Nephron (organoid): ENCODE data around the gene KIF11.
"Not testable (repeated sequence)": the region's sequence is repeated elsewhere in the genome, so short reads cannot be mapped to it uniquely, and the experiment has no call there.

Source experiments
- H3K27ac Mint-ChIP-seq, 3 experiments: 2 replicates each; pipeline ENCODE4 v1.8.0; 2020; ENCODE audit warnings: mixed read lengths in 3 of 3, mild to moderate bottlenecking in 2 of 3, moderate library complexity in 1 of 3
- H3K27me3 Mint-ChIP-seq: 2 replicates; pipeline ENCODE4 v1.8.0; 2021; ENCODE audit warnings: low read depth, mild to moderate bottlenecking, moderate library complexity, mixed read lengths
- H3K36me3 Mint-ChIP-seq: 2 replicates; pipeline ENCODE4 v1.8.0; 2020; ENCODE audit warnings: low read depth, mixed read lengths
- H3K4me1 Mint-ChIP-seq: 2 replicates; pipeline ENCODE4 v1.8.0; 2020; ENCODE audit warnings: mixed read lengths
- H3K4me3 Mint-ChIP-seq, 3 experiments: 2 replicates each; pipeline ENCODE4 v1.8.0; 2020; ENCODE audit warnings: mild to moderate bottlenecking in 3 of 3, mixed read lengths in 3 of 3, moderate library complexity in 2 of 3
- H3K9me3 Mint-ChIP-seq: 2 replicates; pipeline ENCODE4 v1.8.0; 2020; ENCODE audit warnings: mixed read lengths
- TF ChIP-seq, protein P1 (sequence below), 3 experiments: fragments of 200-600 bp; sonication (generic); IDR thresholded peaks; one replicate each; pipeline ENCODE4 v1.5.0; 2021; ENCODE audit warnings: antibody characterized with exemption in 3 of 3; ENCODE audit not compliant: unreplicated experiment in 3 of 3

Gene KIF11

GRCh38 chr10:92638037-92638436, 45.1 kb downstream of the KIF11 start:
- Mint-ChIP-seq H3K4me1 (no peaks in the 10 kb centered on the region), H3K27me3 (no peaks in the 10 kb centered on the region), H3K4me3 (no peak overlapping the region), H3K9me3 (no peaks in the 10 kb centered on the region), H3K27ac (no peak overlapping the region), H3K36me3 (peaks cover 58% of the 10 kb centered on the region)
- TF ChIP-seq, protein P1, sequence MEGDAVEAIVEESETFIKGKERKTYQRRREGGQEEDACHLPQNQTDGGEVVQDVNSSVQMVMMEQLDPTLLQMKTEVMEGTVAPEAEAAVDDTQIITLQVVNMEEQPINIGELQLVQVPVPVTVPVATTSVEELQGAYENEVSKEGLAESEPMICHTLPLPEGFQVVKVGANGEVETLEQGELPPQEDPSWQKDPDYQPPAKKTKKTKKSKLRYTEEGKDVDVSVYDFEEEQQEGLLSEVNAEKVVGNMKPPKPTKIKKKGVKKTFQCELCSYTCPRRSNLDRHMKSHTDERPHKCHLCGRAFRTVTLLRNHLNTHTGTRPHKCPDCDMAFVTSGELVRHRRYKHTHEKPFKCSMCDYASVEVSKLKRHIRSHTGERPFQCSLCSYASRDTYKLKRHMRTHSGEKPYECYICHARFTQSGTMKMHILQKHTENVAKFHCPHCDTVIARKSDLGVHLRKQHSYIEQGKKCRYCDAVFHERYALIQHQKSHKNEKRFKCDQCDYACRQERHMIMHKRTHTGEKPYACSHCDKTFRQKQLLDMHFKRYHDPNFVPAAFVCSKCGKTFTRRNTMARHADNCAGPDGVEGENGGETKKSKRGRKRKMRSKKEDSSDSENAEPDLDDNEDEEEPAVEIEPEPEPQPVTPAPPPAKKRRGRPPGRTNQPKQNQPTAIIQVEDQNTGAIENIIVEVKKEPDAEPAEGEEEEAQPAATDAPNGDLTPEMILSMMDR (IDR thresholded peaks at IDR 0.05; ENCODE audit: unreplicated experiment in 3 of 3) = no peak

DNA sequence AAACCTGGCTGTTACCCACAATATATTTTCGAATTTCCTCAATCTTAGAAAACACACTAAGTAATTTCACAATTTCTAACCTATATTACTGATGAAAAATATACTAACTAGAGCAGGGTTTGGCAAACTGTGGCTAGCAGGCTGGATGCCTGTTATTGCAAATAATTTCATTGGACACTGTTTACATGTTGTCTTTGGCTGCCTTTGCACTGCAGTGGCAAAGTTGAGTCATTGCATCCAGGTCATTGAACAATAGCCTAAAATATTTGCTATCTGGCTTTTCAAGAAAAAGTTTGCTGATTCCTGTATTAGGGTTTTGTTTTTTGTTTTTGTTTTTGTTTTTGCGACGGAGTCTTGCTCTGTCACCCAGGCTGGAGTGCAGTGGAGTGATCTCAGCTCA, 47.2 kb downstream of the KIF11 start:
- Mint-ChIP-seq H3K4me3 (no peak overlapping the region), H3K27ac (no peak overlapping the region), H3K36me3 (peaks cover 61% of the 10 kb centered on the region), H3K9me3 (no peaks in the 10 kb centered on the region), H3K4me1 (no peaks in the 10 kb centered on the region), H3K27me3 (no peaks in the 10 kb centered on the region)
- TF ChIP-seq, protein P1 (IDR thresholded peaks at IDR 0.05; ENCODE audit: unreplicated experiment in 3 of 3) = no peak

- H3K36me3 Mint-ChIP-seq = peaks cover 66% of the 10 kb centered on the region
These were observed 48.6 kb downstream of the KIF11 start for GRCh38 chr10:92641492-92641891.

DNA sequence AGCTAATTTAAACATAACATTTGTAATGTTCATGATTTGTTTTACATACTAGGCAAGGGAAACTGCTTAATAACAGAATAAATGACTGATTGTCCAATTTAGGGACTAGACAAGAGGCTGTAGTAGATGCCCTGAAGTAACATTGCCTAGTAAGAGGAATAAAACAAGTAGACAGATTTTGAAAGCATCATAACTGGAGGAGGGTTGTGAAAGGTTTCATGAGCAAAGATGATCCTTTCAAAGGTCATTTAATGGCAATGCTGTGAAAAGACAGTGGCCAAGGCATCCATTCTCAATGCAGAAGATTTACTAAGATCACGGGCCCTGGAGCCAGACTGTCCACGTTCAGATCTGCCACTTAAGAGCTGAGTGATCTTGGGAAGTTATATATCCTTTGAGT, 52.0 kb downstream of the KIF11 start:
- Mint-ChIP-seq H3K27me3 (no peaks in the 10 kb centered on the region), H3K27ac (no peak overlapping the region), H3K9me3 (no peaks in the 10 kb centered on the region), H3K4me1 (no peaks in the 10 kb centered on the region), H3K36me3 (peaks cover 67% of the 10 kb centered on the region), H3K4me3 (no peak overlapping the region)
- TF ChIP-seq, protein P1 (IDR thresholded peaks at IDR 0.05; ENCODE audit: unreplicated experiment in 3 of 3) = no peak

More at GRCh38 chr10:92641492-92641891, 48.6 kb downstream of the KIF11 start:
- Mint-ChIP-seq H3K4me3 (no peak overlapping the region), H3K27ac (no peak overlapping the region), H3K27me3 (no peaks in the 10 kb centered on the region), H3K9me3 (no peaks in the 10 kb centered on the region), H3K4me1 (no peaks in the 10 kb centered on the region)
- TF ChIP-seq, protein P1 (IDR thresholded peaks at IDR 0.05; ENCODE audit: unreplicated experiment in 3 of 3) = no peak

DNA sequence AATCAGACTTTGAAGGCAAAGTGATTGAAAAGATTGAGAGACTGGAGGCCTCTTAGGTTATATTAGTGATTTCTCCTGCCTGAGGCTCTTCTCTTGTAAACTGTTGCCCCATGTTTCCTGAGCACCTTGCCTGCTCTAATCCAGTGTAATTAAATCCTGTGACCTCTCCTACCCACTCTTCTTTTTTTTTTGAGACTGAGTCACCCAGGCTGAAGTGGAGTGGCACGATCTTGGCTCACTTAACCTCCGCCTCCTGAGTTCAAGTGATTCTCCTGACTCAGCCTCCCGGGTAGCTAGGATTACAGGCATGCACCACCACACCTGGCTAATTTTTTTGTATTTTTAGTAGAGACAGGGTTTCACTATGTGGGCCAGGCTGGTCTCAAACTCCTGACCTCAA, 57.9 kb downstream of the KIF11 start:
- H3K4me3 Mint-ChIP-seq, H3K27me3 Mint-ChIP-seq, H3K27ac Mint-ChIP-seq, H3K9me3 Mint-ChIP-seq, H3K4me1 Mint-ChIP-seq: not testable (repeated sequence)
- peaks cover 62% of the 10 kb centered on the region for H3K36me3 Mint-ChIP-seq

DNA sequence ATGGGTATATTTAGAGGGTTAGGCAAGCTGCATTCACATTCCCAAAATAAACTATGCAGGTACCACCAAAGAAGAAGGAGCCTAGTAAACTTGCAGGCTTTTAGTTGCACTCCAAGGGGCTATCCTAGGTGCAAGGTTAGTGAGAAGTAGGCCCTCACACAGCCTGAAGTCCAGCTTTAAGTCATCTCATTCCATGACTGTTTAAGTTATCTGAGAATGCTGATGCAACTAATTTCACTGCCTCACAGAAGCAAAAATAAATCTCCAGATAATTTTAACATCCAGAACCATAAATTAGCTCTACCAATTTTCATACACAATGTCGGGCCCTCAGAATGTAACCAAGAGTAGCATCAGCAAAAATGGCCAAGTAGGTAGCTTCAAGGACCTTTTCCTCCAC, 62.5 kb downstream of the KIF11 start:
- peaks cover 33% of the 10 kb centered on the region for H3K36me3 Mint-ChIP-seq
- H3K4me3 Mint-ChIP-seq = no peak overlapping the region
- peaks cover 10% of the 10 kb centered on the region for H3K9me3 Mint-ChIP-seq
- H3K27me3 Mint-ChIP-seq = no peaks in the 10 kb centered on the region
- TF ChIP-seq, protein P1 (IDR thresholded peaks at IDR 0.05; ENCODE audit: unreplicated experiment in 3 of 3) = no peak
- no peaks in the 10 kb centered on the region for H3K4me1 Mint-ChIP-seq
- peak overlapping the region in 1 of 3 experiments; percentile 69 for H3K27ac Mint-ChIP-seq
